Measurements from ENCODE around the gene F13A1. TPM values are rescaled to one million over a fixed set of nuclear protein-coding genes. Genes with fewer than 3 reads are reported as not detected.

Gene F13A1
- total RNA-seq, 1 donor from 2014 or later = 2.8 TPM

GRCh38 chr6:6176127-6176526, 144.3 kb downstream of the F13A1 start:
- H3K27ac Mint-ChIP-seq (ENCODE audit: unreplicated experiment) = no peak overlapping the region
- no peaks in the 10 kb centered on the region for H3K36me3 Mint-ChIP-seq (ENCODE audit: unreplicated experiment)
- no peaks in the 10 kb centered on the region for H3K9me3 Mint-ChIP-seq (ENCODE audit: unreplicated experiment)
- no peaks in the 10 kb centered on the region for H3K27me3 Mint-ChIP-seq (ENCODE audit: unreplicated experiment)
- no peak for TF ChIP-seq CTCF (IDR thresholded peaks at IDR 0.05)
- H3K4me1 Mint-ChIP-seq (ENCODE audit: unreplicated experiment) = no peaks in the 10 kb centered on the region
- no peak for DNase-seq (ENCODE audit: extremely low spot score, unreplicated experiment)
- no peak overlapping the region for H3K4me3 Mint-ChIP-seq (ENCODE audit: unreplicated experiment)

GRCh38 chr6:6169141-6169540, 151.3 kb downstream of the F13A1 start:
- no peak for DNase-seq (ENCODE audit: extremely low spot score, unreplicated experiment)
- no peak for TF ChIP-seq CTCF (IDR thresholded peaks at IDR 0.05)
- Mint-ChIP-seq H3K4me1 (ENCODE audit: unreplicated experiment) (no peaks in the 10 kb centered on the region), H3K27ac (ENCODE audit: unreplicated experiment) (no peak overlapping the region), H3K9me3 (ENCODE audit: unreplicated experiment) (no peaks in the 10 kb centered on the region), H3K27me3 (ENCODE audit: unreplicated experiment) (no peaks in the 10 kb centered on the region), H3K4me3 (ENCODE audit: unreplicated experiment) (no peak overlapping the region), H3K36me3 (ENCODE audit: unreplicated experiment) (no peaks in the 10 kb centered on the region)

GRCh38 chr6:6166064-6166463, 154.4 kb downstream of the F13A1 start:
- H3K4me1 Mint-ChIP-seq (ENCODE audit: unreplicated experiment) = no peaks in the 10 kb centered on the region
- no peaks in the 10 kb centered on the region for H3K27me3 Mint-ChIP-seq (ENCODE audit: unreplicated experiment)
- no peak overlapping the region for H3K4me3 Mint-ChIP-seq (ENCODE audit: unreplicated experiment)
- no peak for TF ChIP-seq CTCF (IDR thresholded peaks at IDR 0.05)
- no peak overlapping the region for H3K27ac Mint-ChIP-seq (ENCODE audit: unreplicated experiment)
- no peaks in the 10 kb centered on the region for H3K36me3 Mint-ChIP-seq (ENCODE audit: unreplicated experiment)
- DNase-seq (ENCODE audit: extremely low spot score, unreplicated experiment) = no peak
- H3K9me3 Mint-ChIP-seq (ENCODE audit: unreplicated experiment) = no peaks in the 10 kb centered on the region

- Mint-ChIP-seq H3K4me3 (ENCODE audit: unreplicated experiment) (no peak overlapping the region), H3K4me1 (ENCODE audit: unreplicated experiment) (no peaks in the 10 kb centered on the region), H3K27me3 (ENCODE audit: unreplicated experiment) (no peaks in the 10 kb centered on the region), H3K9me3 (ENCODE audit: unreplicated experiment) (no peaks in the 10 kb centered on the region), H3K27ac (ENCODE audit: unreplicated experiment) (no peak overlapping the region), H3K36me3 (ENCODE audit: unreplicated experiment) (no peaks in the 10 kb centered on the region)
- no peak for TF ChIP-seq CTCF (IDR thresholded peaks at IDR 0.05)
- no peak for DNase-seq (ENCODE audit: extremely low spot score, unreplicated experiment)
These were observed 156.1 kb downstream of the F13A1 start for GRCh38 chr6:6164367-6164766.

- Mint-ChIP-seq H3K4me1 (ENCODE audit: unreplicated experiment) (no peaks in the 10 kb centered on the region), H3K27ac (ENCODE audit: unreplicated experiment) (no peak overlapping the region), H3K36me3 (ENCODE audit: unreplicated experiment) (no peaks in the 10 kb centered on the region), H3K9me3 (ENCODE audit: unreplicated experiment) (no peaks in the 10 kb centered on the region), H3K27me3 (ENCODE audit: unreplicated experiment) (no peaks in the 10 kb centered on the region), H3K4me3 (ENCODE audit: unreplicated experiment) (no peak overlapping the region)
- no peak for TF ChIP-seq CTCF (IDR thresholded peaks at IDR 0.05)
- no peak for DNase-seq (ENCODE audit: extremely low spot score, unreplicated experiment)
These were observed 166.1 kb downstream of the F13A1 start for GRCh38 chr6:6154335-6154734.

Measured in osteocyte (in vitro differentiated cells).